ENCODE results near the gene CAV2.

Gene CAV2

GRCh38 chr7:116528008-116528789 lies 28.7 kb downstream of the CAV2 start:
- Histone ChIP-seq H3K9me2 (replicated peaks; ENCODE audit: insufficient read depth, low read length) (no peaks in the 10 kb centered on the region), H3K79me2 (ENCODE audit: insufficient read depth, low read length) (no peaks in the 10 kb centered on the region), H3K4me2 (ENCODE audit: low read depth, low read length, poor library complexity, severe bottlenecking) (no peak overlapping the region), H4K20me1 (ENCODE audit: low read depth, low read length) (no peaks in the 10 kb centered on the region), H3K9me3 (ENCODE audit: insufficient read depth, low read length) (no peaks in the 10 kb centered on the region), H3F3A (ENCODE audit: insufficient read depth) (no peaks in the 10 kb centered on the region), H2AFZ (ENCODE audit: low read depth, low read length, severe bottlenecking) (no peak overlapping the region), H3K27me3 (ENCODE audit: low read length) (no peaks in the 10 kb centered on the region), H3K36me3 (ENCODE audit: low read length) (no peaks in the 10 kb centered on the region), H3K27ac (ENCODE audit: low read depth, low read length) (no peak overlapping the region), H3K4me3 (ENCODE audit: insufficient read depth, low read length, poor library complexity, severe bottlenecking) (no peak overlapping the region), H3K9ac (ENCODE audit: low read length) (no peak overlapping the region)
- no peak for TF ChIP-seq EZH2phosphoT487 (conservative IDR thresholded peaks at IDR 0.05; ENCODE audit: low read length)
- no peak for TF ChIP-seq CTCF (IDR thresholded peaks at IDR 0.05; ENCODE audit: insufficient read depth, low read length, poor library complexity, severe bottlenecking)

GRCh38 chr7:116529250-116529649 lies 29.7 kb downstream of the CAV2 start:
- Histone ChIP-seq H3K27ac (ENCODE audit: low read depth, low read length) (no peak overlapping the region), H2AFZ (ENCODE audit: low read depth, low read length, severe bottlenecking) (no peak overlapping the region), H3K79me2 (ENCODE audit: insufficient read depth, low read length) (no peaks in the 10 kb centered on the region), H3F3A (ENCODE audit: insufficient read depth) (no peaks in the 10 kb centered on the region), H3K4me2 (ENCODE audit: low read depth, low read length, poor library complexity, severe bottlenecking) (no peak overlapping the region), H3K4me3 (ENCODE audit: insufficient read depth, low read length, poor library complexity, severe bottlenecking) (no peak overlapping the region), H3K9me3 (ENCODE audit: insufficient read depth, low read length) (no peaks in the 10 kb centered on the region), H3K36me3 (ENCODE audit: low read length) (no peaks in the 10 kb centered on the region), H3K27me3 (ENCODE audit: low read length) (no peaks in the 10 kb centered on the region), H3K9me2 (replicated peaks; ENCODE audit: insufficient read depth, low read length) (no peaks in the 10 kb centered on the region), H3K9ac (ENCODE audit: low read length) (no peak overlapping the region), H4K20me1 (ENCODE audit: low read depth, low read length) (no peaks in the 10 kb centered on the region)
- TF ChIP-seq CTCF (IDR thresholded peaks at IDR 0.05; ENCODE audit: insufficient read depth, low read length, poor library complexity, severe bottlenecking): no peak
- no peak for TF ChIP-seq EZH2phosphoT487 (conservative IDR thresholded peaks at IDR 0.05; ENCODE audit: low read length)

- no peak overlapping the region for H3K27ac ChIP-seq (ENCODE audit: low read depth, low read length)
- no peaks in the 10 kb centered on the region for H3K79me2 ChIP-seq (ENCODE audit: insufficient read depth, low read length)
- H3K9me3 ChIP-seq (ENCODE audit: insufficient read depth, low read length): no peaks in the 10 kb centered on the region
- no peak overlapping the region for H3K4me2 ChIP-seq (ENCODE audit: low read depth, low read length, poor library complexity, severe bottlenecking)
- no peak overlapping the region for H3K9ac ChIP-seq (ENCODE audit: low read length)
- H3K4me3 ChIP-seq (ENCODE audit: insufficient read depth, low read length, poor library complexity, severe bottlenecking): no peak overlapping the region
- H3K27me3 ChIP-seq (ENCODE audit: low read length): no peaks in the 10 kb centered on the region
- no peaks in the 10 kb centered on the region for H3K36me3 ChIP-seq (ENCODE audit: low read length)
- no peaks in the 10 kb centered on the region for H4K20me1 ChIP-seq (ENCODE audit: low read depth, low read length)
- TF ChIP-seq EZH2phosphoT487 (conservative IDR thresholded peaks at IDR 0.05; ENCODE audit: low read length): no peak
- no peak for TF ChIP-seq CTCF (IDR thresholded peaks at IDR 0.05; ENCODE audit: insufficient read depth, low read length, poor library complexity, severe bottlenecking)
- no peak overlapping the region for H2AFZ ChIP-seq (ENCODE audit: low read depth, low read length, severe bottlenecking)
- no peaks in the 10 kb centered on the region for H3F3A ChIP-seq (ENCODE audit: insufficient read depth)
- H3K9me2 ChIP-seq (replicated peaks; ENCODE audit: insufficient read depth, low read length): no peaks in the 10 kb centered on the region
Observed at GRCh38 chr7:116530107-116530820, 30.7 kb downstream of the CAV2 start.

Data from SU-DHL-6 (cell line).